Renal cortex interstitium (tissue), 11 donors: ENCODE data around the gene FCGR3A. TPM values are rescaled to one million over a fixed set of nuclear protein-coding genes. Genes with fewer than 3 reads are reported as not detected.

ENCODE experiments used
- DNase-seq, 11 donors: peaks; one replicate each; pipeline ENCODE4 v3.0.0-alpha.2; 2013; ENCODE audit warnings: low read depth in 9 of 11, low spot score in 4 of 11; ENCODE audit errors: extremely low read depth in 1 of 11
- polyA plus RNA-seq, 3 donors: library from polyadenylated mRNA; unstranded; fragments of 120-200 nt; gene quantifications; one replicate each; pipeline ENCODE4 v1.2.1, GENCODE V29; 2013; ENCODE audit not compliant: insufficient read length in 3 of 3

FCGR3A gene
- polyA plus RNA-seq, 3 donors = 1.6 to 2.7 (median 2.6) TPM

DNA sequence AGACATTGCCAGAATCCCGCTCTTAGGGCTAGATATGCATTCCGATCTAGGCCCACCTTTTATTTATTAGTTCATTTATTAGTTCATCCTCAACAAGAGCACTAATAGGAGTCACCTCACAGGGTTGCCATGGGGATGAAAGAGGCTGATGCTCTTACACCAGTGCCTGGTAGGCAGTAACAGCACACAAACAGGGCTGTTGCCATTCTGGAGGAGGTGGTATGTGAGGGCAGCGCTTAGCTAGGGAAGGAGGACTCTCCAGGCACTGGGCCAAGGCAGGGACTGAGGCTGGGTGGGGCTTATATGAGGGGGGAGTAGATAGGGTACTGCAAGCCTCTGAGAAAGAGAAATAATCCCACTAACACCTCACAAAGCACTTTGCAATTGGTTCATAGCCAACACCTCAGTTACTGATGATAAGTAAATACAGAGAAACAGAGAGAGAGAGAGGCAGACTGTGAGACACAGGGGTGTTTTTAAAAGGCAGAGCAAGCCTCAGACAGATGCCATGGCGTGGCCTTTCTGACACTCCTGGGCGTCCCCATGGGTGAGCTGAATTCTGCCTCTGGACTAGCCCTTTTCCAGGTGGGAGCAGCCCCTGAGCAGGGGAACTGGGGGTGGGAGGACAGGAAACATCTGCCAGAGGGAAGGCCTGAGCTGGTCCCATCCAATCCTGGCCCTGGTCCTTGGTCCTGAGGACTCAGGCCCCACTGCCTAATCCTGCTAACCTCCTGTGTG, 38.4 kb downstream of the FCGR3A start:
- no peak for DNase-seq

GRCh38 chr1:161510477-161510876, 39.1 kb downstream of the FCGR3A start:
- DNase-seq = no peak

GRCh38 chr1:161506336-161507223, 43.0 kb downstream of the FCGR3A start:
- DNase-seq = no peak

DNA sequence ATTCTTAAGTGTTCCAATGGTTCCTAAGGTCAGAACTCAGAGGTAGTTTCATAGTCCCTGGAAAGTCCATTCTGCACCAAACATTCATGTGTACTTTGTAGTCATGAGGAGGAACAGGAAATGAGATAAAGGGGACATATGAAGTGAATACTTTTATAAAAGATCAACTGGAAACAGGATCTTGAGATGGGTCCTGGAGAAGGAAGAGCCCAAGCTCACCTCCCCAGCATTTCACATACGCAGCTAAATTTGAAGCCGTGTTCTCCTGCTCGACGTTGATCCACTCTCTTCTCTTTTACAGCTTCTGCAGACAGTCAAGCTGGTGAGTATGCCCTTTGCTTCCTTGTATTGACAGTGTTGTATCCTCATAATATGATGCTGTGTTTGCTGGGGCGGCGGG, 43.9 kb downstream of the FCGR3A start:
- no peak for DNase-seq

DNA sequence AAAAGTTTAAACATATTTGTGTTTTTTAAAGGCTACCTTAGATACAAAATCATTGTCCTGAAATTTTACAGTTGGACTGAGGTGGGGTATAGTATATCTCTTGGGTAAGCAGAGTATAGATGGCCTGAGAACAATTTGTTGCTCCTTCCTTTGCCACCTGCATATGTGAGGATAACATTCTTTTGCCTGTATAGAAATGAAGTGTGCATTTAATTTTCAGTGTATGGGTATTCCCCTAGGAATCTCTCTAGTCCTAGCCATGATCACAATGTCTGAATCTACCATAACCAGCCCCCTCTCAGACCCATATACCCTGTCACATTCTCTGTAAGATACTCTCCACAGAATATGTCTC, 46.2 kb downstream of the FCGR3A start:
- DNase-seq = no peak

- DNase-seq = no peak
These were observed 46.8 kb downstream of the FCGR3A start for GRCh38 chr1:161502641-161503393.

- DNase-seq = no peak
These were observed 47.4 kb downstream of the FCGR3A start for GRCh38 chr1:161502181-161502580.

- DNase-seq = no peak
These were observed 48.4 kb downstream of the FCGR3A start for GRCh38 chr1:161501234-161501633.

- DNase-seq = no peak
These were observed 50.2 kb downstream of the FCGR3A start for GRCh38 chr1:161499099-161500039.

DNA sequence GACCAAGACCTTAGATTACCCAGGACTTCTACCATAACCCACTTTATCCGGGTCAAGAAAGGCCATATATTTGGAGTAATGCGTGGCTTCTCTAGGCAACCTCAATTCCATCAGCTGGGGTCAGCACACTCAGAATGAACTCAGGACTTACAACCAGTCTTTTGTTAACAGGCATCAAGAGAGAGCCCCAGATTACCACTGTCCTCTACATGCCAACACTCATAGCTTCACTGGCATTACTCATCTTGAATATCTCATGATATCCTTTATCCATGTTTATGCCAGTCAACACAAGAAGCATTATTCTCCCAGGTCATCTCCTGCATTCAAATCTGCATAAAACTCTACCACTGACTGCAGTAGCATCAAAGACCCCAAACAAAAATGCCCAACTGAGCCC, 51.0 kb downstream of the FCGR3A start:
- DNase-seq = no peak

- no peak for DNase-seq
These were observed 51.7 kb downstream of the FCGR3A start for GRCh38 chr1:161497961-161498360.

- no peak for DNase-seq
These were observed 54.1 kb downstream of the FCGR3A start for GRCh38 chr1:161495490-161495889.

- DNase-seq = no peak
These were observed 55.4 kb downstream of the FCGR3A start for GRCh38 chr1:161494091-161494735.

DNA sequence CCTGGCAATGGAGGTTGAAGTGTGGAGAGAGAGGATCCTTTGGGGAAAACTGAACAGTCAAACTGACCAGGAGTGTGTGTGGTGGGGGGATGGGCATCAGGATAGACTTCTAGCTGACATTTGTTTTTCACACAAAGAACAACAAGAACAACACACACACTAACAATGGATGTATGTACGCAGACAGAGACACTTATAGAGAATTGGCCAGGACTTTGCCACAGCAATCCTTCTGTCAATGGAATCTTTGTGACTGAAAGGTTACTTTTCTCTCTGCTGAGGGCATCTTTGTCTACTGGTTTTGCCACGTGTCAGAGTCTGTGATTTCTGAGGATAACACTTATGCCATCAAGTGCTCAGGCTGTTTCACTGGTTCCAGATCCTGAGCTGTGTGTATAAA, 56.8 kb downstream of the FCGR3A start:
- DNase-seq = no peak
